C4-2B (cell line): Measurements from ENCODE around the gene SULT1A1.

ENCODE experiments used
- ZFX ChIP-seq: fragments of 450-650 bp; IDR thresholded peaks from 2 replicates; pipeline ENCODE4 v1.6.1; 2017
- TF ChIP-seq, protein P1 (sequence below): fragments of 450-650 bp; conservative IDR thresholded peaks from 2 replicates; pipeline ENCODE4 v1.5.1; 2017; ENCODE audit warnings: mild to moderate bottlenecking

DNA sequence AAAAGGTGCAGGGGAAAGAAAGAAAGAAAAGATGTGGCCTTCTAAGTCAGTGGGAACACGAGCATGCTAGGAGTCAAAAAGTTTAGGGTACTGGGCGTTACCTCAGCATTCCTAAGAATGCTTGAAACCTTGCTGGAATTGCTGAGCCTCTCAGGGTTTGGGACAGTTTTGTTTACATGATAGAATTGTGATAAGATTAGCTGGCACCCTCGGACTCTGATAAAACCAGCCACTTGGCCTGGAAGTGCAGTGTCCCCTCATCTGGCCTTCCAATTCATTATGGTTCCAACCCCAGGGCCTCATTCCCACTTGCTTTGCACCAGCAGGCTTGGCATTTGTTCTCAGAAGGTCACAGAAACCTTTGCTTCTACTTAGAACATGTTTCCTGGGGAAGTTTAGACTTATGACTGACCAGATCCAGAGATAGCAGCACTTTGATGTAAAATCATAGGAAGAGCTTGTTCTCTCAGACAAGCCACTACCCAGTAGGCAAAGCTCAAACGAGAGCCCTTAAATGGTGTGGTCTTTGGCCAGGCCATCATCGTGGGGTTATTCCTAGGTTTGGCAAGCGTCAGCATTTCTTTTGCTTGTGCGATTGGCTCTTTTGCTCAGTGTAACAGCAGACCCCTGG lies 48.2 kb downstream of the SULT1A1 start:
- TF ChIP-seq, protein P1, sequence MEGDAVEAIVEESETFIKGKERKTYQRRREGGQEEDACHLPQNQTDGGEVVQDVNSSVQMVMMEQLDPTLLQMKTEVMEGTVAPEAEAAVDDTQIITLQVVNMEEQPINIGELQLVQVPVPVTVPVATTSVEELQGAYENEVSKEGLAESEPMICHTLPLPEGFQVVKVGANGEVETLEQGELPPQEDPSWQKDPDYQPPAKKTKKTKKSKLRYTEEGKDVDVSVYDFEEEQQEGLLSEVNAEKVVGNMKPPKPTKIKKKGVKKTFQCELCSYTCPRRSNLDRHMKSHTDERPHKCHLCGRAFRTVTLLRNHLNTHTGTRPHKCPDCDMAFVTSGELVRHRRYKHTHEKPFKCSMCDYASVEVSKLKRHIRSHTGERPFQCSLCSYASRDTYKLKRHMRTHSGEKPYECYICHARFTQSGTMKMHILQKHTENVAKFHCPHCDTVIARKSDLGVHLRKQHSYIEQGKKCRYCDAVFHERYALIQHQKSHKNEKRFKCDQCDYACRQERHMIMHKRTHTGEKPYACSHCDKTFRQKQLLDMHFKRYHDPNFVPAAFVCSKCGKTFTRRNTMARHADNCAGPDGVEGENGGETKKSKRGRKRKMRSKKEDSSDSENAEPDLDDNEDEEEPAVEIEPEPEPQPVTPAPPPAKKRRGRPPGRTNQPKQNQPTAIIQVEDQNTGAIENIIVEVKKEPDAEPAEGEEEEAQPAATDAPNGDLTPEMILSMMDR, result no peak
- no peak for TF ChIP-seq ZFX
